ENCODE data around the gene ERBIN.

The ERBIN gene

DNA sequence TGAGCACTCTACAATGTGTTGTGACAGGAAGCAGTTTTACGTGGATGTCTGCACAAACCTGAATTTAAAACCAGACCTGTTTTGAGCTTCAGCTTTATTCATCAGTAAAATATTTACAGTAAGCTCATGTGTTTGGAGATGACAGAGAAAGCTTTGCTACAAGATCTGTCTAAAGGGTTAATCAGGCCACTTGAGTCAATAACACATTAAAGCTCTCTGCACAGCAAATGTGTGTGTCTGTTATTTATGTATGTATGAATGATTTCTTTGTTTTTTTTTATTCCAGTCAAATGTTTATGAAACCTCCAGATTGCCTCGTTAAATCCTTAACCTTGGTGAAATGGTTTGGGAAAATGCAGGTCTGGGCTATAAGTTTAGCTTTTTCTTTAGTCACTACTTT, 140.5 kb downstream of the ERBIN start:
- no peak overlapping the region for H3K27ac ChIP-seq
- H3K9me3 ChIP-seq (replicated peaks in 1 of 11), result peaks cover 0 to 10% (median 4%) of the 10 kb centered on the region in 11 experiments; a peak in 7 of 22 replicates
- no peaks in the 10 kb centered on the region for H3K27me3 ChIP-seq
- no peak overlapping the region for H3K4me3 ChIP-seq
- H3K9ac ChIP-seq, result no peak overlapping the region
- TF ChIP-seq Cebpa-rat (IDR thresholded peaks at IDR 0.05), result no peak
- H3K4me2 ChIP-seq, result no peak overlapping the region
- H4K20me1 ChIP-seq, result peaks cover 0 to 88% (median 9%) of the 10 kb centered on the region in 11 experiments; a peak in 11 of 22 replicates
- peaks cover 0 to 17% (median 8%) of the 10 kb centered on the region in 10 experiments; a peak in 9 of 20 replicates for H3K4me1 ChIP-seq
- H3K36me3 ChIP-seq, result peaks cover 43 to 84% (median 73%) of the 10 kb centered on the region in 11 experiments

DNA sequence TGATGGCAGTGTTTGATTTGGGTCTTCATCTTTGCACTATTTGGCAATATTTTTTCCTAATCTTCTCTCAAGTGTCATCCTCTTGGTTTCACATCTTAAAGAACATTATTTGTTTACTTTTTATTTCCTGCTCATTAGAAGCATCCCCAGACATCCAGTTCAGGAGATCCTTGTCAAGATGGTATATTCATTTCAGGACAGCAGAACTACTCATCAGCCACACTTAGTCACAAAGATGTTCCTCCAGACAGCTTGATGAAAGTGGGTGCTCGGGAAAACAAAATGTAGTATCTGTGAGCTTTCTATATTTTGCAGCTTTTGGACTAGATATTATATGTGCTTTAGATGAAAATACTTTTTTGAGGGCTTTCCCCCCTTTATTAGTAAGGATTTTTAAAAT, 145.7 kb downstream of the ERBIN start:
- H3K27ac ChIP-seq, result no peak overlapping the region
- H3K36me3 ChIP-seq, result peaks cover 46 to 95% (median 83%) of the 10 kb centered on the region in 11 experiments
- no peaks in the 10 kb centered on the region for H3K9me3 ChIP-seq (replicated peaks in 1 of 11)
- no peak for TF ChIP-seq Cebpa-rat (IDR thresholded peaks at IDR 0.05)
- H3K4me1 ChIP-seq, result no peaks in the 10 kb centered on the region
- H3K4me3 ChIP-seq, result no peak overlapping the region
- no peak overlapping the region for H3K9ac ChIP-seq
- peaks cover 0 to 70% (median 0%) of the 10 kb centered on the region in 11 experiments; a peak in 5 of 22 replicates for H4K20me1 ChIP-seq
- H3K27me3 ChIP-seq, result no peaks in the 10 kb centered on the region
- no peak overlapping the region for H3K4me2 ChIP-seq

DNA sequence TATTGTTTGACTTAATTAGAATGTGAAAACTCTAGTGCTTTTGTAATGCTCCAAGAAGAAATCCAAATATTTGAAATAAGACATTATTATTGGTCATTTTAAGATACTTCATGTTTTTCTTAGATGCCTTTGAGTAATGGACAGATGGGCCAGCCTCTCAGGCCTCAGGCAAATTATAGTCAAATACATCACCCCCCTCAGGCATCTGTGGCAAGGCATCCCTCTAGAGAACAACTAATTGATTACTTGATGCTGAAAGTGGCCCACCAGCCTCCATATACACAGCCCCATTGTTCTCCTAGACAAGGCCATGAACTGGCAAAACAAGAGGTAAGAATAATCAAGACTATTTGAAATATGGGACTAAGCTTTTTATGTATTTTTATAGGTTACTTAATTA, 148.5 kb downstream of the ERBIN start:
- H3K4me2 ChIP-seq, result no peak overlapping the region
- peaks cover 0 to 44% (median 0%) of the 10 kb centered on the region in 11 experiments; a peak in 3 of 22 replicates for H4K20me1 ChIP-seq
- no peak overlapping the region for H3K9ac ChIP-seq
- H3K27ac ChIP-seq, result no peak overlapping the region
- H3K27me3 ChIP-seq, result no peaks in the 10 kb centered on the region
- no peak overlapping the region for H3K4me3 ChIP-seq
- TF ChIP-seq Cebpa-rat (IDR thresholded peaks at IDR 0.05), result no peak
- no peaks in the 10 kb centered on the region for H3K4me1 ChIP-seq
- H3K36me3 ChIP-seq, result peaks cover 47 to 95% (median 85%) of the 10 kb centered on the region in 11 experiments
- no peaks in the 10 kb centered on the region for H3K9me3 ChIP-seq (replicated peaks in 1 of 11)

DNA sequence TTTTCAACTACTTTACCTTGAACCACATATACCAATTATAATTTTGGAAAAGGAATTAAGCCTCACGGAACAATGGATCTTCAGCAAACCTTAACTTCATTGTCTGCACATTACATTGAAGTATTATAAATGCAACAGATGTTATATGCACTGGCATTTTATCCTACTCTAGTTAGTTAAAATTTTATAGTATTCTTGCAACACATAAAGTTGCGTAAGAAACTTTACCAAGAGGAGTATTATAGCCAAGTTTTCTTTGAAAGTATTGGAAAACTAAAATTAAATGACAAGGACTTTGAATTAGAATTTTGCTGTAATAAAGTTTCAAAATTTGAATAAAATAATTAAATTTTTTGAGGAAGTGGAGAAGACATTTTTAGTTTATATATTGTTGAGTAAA, 154.3 kb downstream of the ERBIN start:
- Histone ChIP-seq H3K27me3 (no peaks in the 10 kb centered on the region), H3K36me3 (peaks cover 61 to 92% (median 70%) of the 10 kb centered on the region in 11 experiments), H3K4me3 (no peak overlapping the region), H3K4me2 (no peak overlapping the region), H3K9me3 (replicated peaks in 1 of 11) (peaks cover 0 to 8% (median 2%) of the 10 kb centered on the region in 11 experiments; a peak in 13 of 22 replicates), H3K27ac (no peak overlapping the region), H3K4me1 (no peaks in the 10 kb centered on the region), H4K20me1 (peaks cover 0 to 9% (median 0%) of the 10 kb centered on the region in 11 experiments; a peak in 2 of 22 replicates), H3K9ac (no peak overlapping the region)
- no peak for TF ChIP-seq Cebpa-rat (IDR thresholded peaks at IDR 0.05)

DNA sequence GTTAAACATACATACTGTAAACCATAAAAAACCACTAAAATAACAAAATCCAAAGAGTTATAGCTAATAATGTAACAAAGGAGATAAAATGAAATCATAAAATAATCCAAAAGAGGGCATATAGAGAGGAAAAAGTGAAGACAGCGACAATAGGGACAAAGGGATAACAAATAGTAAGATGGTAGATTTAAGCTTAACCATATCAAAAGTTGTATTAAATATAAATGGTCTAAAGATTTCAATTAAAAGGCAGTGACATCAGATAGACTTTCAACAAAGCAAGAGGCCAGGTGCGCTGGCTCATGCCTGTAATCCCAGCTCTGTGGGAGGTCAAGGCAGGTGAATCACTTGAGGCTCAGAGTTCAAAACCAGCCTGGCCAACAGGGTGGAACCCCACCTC, 163.0 kb downstream of the ERBIN start:
- Histone ChIP-seq H3K36me3 (peaks cover 75 to 97% (median 86%) of the 10 kb centered on the region in 11 experiments), H3K4me3 (peak overlapping the region in 3 of 10 experiments; percentile 18 to 20 (median 19); a peak in 3 of 20 replicates), H4K20me1 (no peaks in the 10 kb centered on the region), H3K27ac (no peak overlapping the region), H3K4me1 (no peaks in the 10 kb centered on the region), H3K4me2 (no peak overlapping the region), H3K27me3 (no peaks in the 10 kb centered on the region), H3K9ac (no peak overlapping the region), H3K9me3 (replicated peaks in 1 of 11) (peaks cover 55 to 84% (median 73%) of the 10 kb centered on the region in 11 experiments)
- no peak for TF ChIP-seq Cebpa-rat (IDR thresholded peaks at IDR 0.05)

DNA sequence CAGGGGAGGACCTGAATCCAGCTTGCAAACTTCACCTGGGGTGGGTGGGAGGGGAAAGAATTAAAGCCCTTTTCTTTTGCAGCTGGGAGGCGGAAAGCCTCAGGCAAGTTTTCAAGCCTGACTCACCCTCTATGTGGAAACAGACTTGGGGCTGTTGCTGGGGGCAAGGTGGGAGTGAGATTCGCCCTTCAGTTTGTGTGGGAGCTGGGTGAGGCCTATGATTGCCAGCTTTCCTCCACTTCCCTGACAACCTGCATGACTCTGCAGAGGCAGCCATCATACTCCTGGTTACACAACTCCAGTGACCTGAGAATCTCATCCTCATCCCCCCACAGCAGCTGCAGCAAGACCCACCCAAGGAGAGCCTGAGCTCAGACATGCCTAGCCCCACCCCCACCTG, 174.5 kb downstream of the ERBIN start:
- Histone ChIP-seq H3K36me3 (peaks cover 0 to 23% (median 20%) of the 10 kb centered on the region in 11 experiments; a peak in 15 of 22 replicates), H4K20me1 (no peaks in the 10 kb centered on the region), H3K27ac (no peak overlapping the region), H3K4me1 (no peaks in the 10 kb centered on the region), H3K9ac (no peak overlapping the region), H3K9me3 (replicated peaks in 1 of 11) (peaks cover 62 to 87% (median 77%) of the 10 kb centered on the region in 11 experiments), H3K27me3 (no peaks in the 10 kb centered on the region), H3K4me3 (no peak overlapping the region), H3K4me2 (no peak overlapping the region)
- TF ChIP-seq Cebpa-rat (IDR thresholded peaks at IDR 0.05), result no peak

DNA sequence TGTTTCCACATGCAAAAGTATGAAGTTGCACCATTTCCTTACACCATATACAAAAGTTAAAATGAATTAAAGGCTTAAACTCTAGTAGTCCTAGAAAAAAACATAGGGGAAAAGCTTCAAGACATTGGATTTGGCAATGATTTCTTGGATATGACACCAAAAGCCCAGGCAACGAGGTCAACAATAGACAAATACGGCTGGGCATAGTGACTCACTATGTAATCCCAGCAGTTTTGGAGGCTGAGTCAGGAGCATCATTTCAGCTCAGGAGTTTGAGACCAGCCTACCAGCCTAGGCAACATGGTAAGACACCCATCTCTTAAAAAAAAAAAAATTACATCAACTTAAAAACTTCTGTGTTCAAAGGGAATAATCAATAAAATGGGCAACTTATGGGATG, 186.8 kb downstream of the ERBIN start:
- Histone ChIP-seq H3K9me3 (replicated peaks in 1 of 11) (peaks cover 13 to 37% (median 27%) of the 10 kb centered on the region in 11 experiments; a peak in 21 of 22 replicates), H3K36me3 (no peaks in the 10 kb centered on the region), H3K27me3 (no peaks in the 10 kb centered on the region), H3K4me2 (no peak overlapping the region), H3K27ac (no peak overlapping the region), H3K4me1 (no peaks in the 10 kb centered on the region), H4K20me1 (no peaks in the 10 kb centered on the region), H3K4me3 (no peak overlapping the region), H3K9ac (no peak overlapping the region)
- TF ChIP-seq Cebpa-rat (IDR thresholded peaks at IDR 0.05), result no peak

DNA sequence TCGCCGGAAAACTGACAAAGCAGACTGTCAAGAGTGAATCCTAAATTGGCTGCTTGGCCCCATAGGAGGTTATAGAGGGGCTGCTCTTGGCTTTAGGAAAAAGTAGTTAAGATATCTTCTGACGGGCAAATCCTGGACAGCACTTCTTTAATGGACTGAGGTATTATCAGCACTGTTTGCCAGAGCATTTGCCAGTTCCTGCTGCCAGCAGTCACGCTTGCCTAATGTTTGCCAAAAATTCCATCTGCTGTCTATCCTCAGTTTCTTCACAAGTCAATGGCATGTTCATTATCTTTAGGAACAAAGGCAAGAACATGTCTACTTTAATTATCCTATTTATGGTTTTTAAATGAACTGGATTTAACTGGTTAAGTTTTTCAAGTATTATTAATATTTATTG, 191.9 kb downstream of the ERBIN start:
- H3K9me3 ChIP-seq (replicated peaks in 1 of 11), result peaks cover 0 to 5% (median 0%) of the 10 kb centered on the region in 11 experiments; a peak in 2 of 22 replicates
- H3K4me2 ChIP-seq, result no peak overlapping the region
- H3K4me3 ChIP-seq, result no peak overlapping the region
- no peak for TF ChIP-seq Cebpa-rat (IDR thresholded peaks at IDR 0.05)
- H3K9ac ChIP-seq, result no peak overlapping the region
- H3K4me1 ChIP-seq, result 0 out of 20 replicates have a peak, but pooled peaks cover 0 to 3% (median 0%) of the 10 kb centered on the region in 10 experiments
- no peaks in the 10 kb centered on the region for H3K36me3 ChIP-seq
- no peak overlapping the region for H3K27ac ChIP-seq
- H3K27me3 ChIP-seq, result no peaks in the 10 kb centered on the region
- no peaks in the 10 kb centered on the region for H4K20me1 ChIP-seq

DNA sequence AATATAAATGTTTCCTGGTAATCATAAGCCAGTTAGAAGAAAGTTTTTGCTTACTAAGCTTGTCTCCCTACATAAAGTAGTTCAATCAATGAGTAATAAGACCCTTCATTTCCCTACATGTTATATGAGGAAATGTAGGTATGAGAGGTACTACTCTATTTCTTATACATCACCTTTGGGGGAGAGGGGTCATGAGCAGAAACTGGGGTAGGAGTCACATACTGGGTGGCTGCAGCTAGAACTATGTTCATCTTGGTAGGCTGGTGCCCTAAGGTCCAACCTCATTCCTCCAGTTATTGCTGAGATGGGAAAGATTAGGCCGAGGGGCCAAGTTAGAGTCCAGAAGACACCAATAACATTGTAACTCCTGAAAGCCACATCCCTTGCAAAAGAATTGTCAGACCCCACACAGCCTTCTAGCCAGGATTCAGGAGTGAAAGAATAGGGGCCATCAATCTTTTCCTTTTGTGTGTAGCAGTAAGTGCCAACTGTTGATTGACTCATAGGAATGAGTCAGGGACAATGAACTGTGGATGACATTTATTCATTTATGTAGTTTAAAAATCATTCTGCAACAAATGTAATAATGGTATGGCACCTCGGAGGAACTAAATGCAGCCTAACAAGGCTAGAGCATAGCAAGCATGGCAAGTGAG, 196.1 kb downstream of the ERBIN start:
- H4K20me1 ChIP-seq, result no peaks in the 10 kb centered on the region
- no peak overlapping the region for H3K9ac ChIP-seq
- H3K4me1 ChIP-seq, result 0 out of 20 replicates have a peak, but pooled peaks cover 0 to 3% (median 0%) of the 10 kb centered on the region in 10 experiments
- TF ChIP-seq Cebpa-rat (IDR thresholded peaks at IDR 0.05), result no peak
- H3K4me2 ChIP-seq, result no peak overlapping the region
- no peaks in the 10 kb centered on the region for H3K9me3 ChIP-seq (replicated peaks in 1 of 11)
- H3K4me3 ChIP-seq, result no peak overlapping the region
- H3K27me3 ChIP-seq, result no peaks in the 10 kb centered on the region
- no peak overlapping the region for H3K27ac ChIP-seq
- no peaks in the 10 kb centered on the region for H3K36me3 ChIP-seq

DNA sequence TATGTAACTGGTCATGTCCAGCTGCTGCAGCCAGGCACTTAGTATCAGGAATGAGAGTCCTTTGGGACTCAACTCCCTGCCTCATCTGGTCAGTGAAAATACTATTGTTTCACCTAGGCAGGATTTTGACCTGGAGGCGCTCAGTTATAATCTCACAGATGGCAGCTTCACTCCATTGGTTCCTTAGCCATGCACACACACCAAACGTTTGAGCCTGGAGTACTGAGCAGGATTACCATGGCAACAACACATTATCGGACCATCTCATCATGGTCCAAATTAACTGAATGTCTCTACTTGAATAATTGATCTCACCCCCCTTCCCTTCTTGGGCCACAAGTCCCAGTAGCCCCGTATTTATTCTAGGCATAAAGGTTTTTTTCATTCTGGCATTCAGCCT, 202.8 kb downstream of the ERBIN start:
- no peaks in the 10 kb centered on the region for H3K27me3 ChIP-seq
- H3K4me3 ChIP-seq, result no peak overlapping the region
- no peak overlapping the region for H3K9ac ChIP-seq
- H3K27ac ChIP-seq, result no peak overlapping the region
- H3K9me3 ChIP-seq (replicated peaks in 1 of 11), result peaks cover 0 to 23% (median 7%) of the 10 kb centered on the region in 11 experiments; a peak in 7 of 22 replicates
- H3K36me3 ChIP-seq, result no peaks in the 10 kb centered on the region
- H3K4me1 ChIP-seq, result no peaks in the 10 kb centered on the region
- no peaks in the 10 kb centered on the region for H4K20me1 ChIP-seq
- TF ChIP-seq Cebpa-rat (IDR thresholded peaks at IDR 0.05), result no peak
- H3K4me2 ChIP-seq, result no peak overlapping the region
